GM12874 (cell line): ENCODE measurements around the gene EBP.

Experiments used
- TF ChIP-seq, protein P1 (sequence below): IDR thresholded peaks from 2 replicates; pipeline ENCODE4 v1.5.1; 2011; ENCODE audit warnings: low read depth, mild to moderate bottlenecking, control low read depth, low read length, moderate library complexity; ENCODE audit not compliant: insufficient read depth

EBP gene

DNA sequence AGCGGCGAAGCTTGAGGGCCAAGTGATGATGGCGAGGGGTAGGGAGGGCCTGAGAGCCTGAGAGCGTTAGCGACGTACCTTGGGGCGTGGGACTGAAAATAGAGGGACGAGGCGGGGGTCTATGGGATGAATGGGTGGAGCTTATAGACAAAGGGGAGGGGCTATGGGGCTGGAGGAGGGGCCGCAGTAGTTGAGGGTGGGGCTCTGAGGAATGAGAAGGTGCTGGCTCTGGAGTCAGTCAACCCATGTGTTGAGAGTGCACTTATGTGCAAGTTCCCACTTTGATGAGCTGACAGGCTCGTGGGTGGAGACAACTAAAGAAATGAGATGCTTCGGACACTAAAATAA lies 18.4 kb downstream of the EBP start:
- TF ChIP-seq, protein P1, sequence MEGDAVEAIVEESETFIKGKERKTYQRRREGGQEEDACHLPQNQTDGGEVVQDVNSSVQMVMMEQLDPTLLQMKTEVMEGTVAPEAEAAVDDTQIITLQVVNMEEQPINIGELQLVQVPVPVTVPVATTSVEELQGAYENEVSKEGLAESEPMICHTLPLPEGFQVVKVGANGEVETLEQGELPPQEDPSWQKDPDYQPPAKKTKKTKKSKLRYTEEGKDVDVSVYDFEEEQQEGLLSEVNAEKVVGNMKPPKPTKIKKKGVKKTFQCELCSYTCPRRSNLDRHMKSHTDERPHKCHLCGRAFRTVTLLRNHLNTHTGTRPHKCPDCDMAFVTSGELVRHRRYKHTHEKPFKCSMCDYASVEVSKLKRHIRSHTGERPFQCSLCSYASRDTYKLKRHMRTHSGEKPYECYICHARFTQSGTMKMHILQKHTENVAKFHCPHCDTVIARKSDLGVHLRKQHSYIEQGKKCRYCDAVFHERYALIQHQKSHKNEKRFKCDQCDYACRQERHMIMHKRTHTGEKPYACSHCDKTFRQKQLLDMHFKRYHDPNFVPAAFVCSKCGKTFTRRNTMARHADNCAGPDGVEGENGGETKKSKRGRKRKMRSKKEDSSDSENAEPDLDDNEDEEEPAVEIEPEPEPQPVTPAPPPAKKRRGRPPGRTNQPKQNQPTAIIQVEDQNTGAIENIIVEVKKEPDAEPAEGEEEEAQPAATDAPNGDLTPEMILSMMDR: no peak

GRCh38 chrX:48540480-48540879 lies 18.9 kb downstream of the EBP start:
- TF ChIP-seq, protein P1: no peak

DNA sequence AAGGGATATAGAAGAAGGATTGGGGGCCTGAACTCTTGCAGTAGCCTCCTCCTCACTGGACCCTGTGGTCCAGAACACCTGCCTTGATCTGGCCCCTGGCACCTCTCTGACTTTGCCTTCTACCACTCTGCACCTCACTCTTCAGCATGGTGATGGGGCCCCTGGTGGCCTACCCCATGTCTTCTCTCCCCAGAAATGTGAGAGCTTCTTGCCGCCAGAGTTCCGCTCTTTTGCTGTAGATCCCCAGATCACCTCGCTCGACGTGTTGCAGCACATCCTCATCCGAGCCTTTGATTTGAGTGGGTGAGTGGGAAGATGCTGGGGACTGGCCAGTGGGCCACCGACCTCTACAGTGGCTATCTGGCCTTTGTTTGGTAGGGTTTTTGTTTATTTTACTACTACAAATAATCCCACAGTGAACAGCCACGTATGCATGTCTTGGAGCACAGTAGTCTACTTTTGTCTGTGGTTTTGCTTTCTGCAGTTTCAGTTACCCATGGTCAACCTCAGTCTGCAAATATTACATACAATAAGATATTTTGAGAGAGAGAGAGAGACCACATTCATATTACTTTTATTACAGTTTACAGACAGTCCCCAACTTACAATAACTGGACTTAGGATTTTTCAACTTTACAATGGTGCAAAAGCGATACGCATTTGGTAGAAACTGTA lies 19.7 kb downstream of the EBP start:
- TF ChIP-seq, protein P1: no peak

DNA sequence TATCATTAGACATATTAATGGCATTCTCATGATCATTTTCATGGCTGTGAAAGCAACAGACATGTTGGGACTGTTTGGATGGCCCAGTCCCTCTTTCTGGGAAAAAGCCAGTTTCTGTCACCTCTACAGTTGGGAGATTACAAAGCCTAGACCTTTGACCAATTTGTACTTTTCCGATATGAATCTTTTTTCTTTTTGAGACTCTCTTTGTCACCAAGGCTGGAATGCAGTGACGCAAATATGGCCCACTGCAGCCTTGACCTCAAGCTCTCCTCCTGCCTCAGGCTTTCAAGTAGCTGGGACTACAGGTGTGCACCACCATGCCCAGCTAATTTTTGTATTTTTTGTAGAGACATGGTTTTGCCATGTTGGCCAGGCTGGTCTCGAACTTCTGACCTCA lies 27.3 kb downstream of the EBP start:
- TF ChIP-seq, protein P1: no peak

DNA sequence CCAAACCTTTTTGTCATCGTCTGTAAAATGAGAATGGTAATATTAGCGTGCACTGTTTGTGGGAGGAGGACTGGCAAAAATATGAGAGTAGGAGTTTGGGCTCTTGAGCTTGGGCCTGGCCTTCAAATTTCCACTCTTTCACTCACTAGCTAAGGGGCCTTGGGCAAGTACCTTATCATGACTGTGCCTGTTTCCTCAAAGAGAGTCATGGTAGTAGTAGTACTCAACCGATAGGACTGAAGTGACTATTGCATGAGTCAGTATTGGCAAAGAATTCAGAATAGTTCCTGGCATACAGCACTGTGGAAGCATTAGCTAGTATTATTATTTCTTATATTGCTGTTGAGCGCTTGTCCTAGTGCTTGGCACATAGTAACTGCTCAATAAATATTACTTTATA lies 36.7 kb downstream of the EBP start:
- TF ChIP-seq, protein P1: no peak

GRCh38 chrX:48559636-48560035 lies 38.0 kb downstream of the EBP start:
- TF ChIP-seq, protein P1: no peak

- TF ChIP-seq, protein P1: no peak
Observed at GRCh38 chrX:48560056-48560455, 38.4 kb downstream of the EBP start.

DNA sequence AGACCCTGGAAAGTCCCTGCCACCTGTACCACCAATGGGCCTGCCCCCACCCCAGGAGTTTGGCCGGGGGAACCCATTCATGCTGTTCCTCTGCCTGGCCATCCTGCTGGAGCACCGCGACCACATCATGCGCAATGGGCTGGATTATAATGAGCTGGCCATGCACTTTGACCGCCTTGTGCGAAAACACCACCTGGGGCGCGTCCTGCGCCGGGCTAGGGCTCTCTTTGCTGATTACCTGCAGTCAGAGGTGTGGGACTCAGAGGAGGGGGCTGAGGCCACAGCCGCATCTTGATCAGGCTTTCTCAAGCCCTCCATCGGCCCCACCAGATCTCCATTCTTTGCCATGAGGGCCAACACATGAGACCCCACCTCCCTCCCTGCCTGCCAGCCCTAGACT lies 39.1 kb downstream of the EBP start:
- TF ChIP-seq, protein P1: no peak
